Tibial nerve (tissue), 4 donors: ENCODE measurements around the gene TEX2.

Source experiments
- EP300 ChIP-seq, 2 donors: sonication (generic); formaldehyde crosslinking; IDR thresholded peaks; one replicate each; pipeline ENCODE4 v1.6.1; 2017; ENCODE audit warnings: antibody characterized with exemption in 2 of 2, mild to moderate bottlenecking in 1 of 2
- POLR2A ChIP-seq, 2 donors: fragments of 450-650 bp; IDR thresholded peaks; one replicate each; pipeline ENCODE4 v1.6.1; 2017; ENCODE audit warnings: antibody characterized with exemption in 2 of 2, mild to moderate bottlenecking in 2 of 2, moderate library complexity in 2 of 2
- TF ChIP-seq, protein P1 (sequence below), 5 experiments: fragments of 200-600 bp in 3 of 5; fragments of 450-650 bp in 2 of 5; sonication (generic) in 3 of 5; IDR thresholded peaks; one replicate each; pipeline ENCODE4 v1.5.1; 2016 to 2019; ENCODE audit warnings: antibody characterized with exemption in 5 of 5, mild to moderate bottlenecking in 3 of 5, moderate library complexity in 2 of 5

DNA sequence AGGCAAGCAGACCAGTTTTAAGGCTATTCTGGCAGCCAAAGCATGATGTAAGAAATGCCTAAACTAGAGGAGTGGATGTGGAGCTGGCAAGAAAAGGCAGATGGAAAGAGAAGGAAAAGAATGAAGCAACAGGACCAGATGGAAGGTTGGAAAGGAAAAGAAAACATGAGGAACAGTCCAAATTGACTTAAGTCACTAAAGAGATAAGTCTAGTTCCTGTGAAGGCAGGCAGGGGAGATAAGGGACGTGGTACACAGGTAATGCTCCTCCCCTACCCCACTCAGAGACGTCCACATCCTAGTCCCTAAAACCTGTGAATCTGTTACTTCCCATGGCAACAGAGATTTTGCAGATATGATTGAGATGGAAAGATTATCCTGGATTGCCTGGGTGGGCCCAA lies 43.5 kb downstream of the TEX2 start:
- TF ChIP-seq POLR2A (IDR thresholded peaks at IDR 0.05) = no peak
- TF ChIP-seq EP300 (IDR thresholded peaks at IDR 0.05) = no peak
- TF ChIP-seq, protein P1, sequence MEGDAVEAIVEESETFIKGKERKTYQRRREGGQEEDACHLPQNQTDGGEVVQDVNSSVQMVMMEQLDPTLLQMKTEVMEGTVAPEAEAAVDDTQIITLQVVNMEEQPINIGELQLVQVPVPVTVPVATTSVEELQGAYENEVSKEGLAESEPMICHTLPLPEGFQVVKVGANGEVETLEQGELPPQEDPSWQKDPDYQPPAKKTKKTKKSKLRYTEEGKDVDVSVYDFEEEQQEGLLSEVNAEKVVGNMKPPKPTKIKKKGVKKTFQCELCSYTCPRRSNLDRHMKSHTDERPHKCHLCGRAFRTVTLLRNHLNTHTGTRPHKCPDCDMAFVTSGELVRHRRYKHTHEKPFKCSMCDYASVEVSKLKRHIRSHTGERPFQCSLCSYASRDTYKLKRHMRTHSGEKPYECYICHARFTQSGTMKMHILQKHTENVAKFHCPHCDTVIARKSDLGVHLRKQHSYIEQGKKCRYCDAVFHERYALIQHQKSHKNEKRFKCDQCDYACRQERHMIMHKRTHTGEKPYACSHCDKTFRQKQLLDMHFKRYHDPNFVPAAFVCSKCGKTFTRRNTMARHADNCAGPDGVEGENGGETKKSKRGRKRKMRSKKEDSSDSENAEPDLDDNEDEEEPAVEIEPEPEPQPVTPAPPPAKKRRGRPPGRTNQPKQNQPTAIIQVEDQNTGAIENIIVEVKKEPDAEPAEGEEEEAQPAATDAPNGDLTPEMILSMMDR (IDR thresholded peaks at IDR 0.05) = no peak
